ENCODE measurements around the gene C10orf67.

C10orf67 gene

DNA sequence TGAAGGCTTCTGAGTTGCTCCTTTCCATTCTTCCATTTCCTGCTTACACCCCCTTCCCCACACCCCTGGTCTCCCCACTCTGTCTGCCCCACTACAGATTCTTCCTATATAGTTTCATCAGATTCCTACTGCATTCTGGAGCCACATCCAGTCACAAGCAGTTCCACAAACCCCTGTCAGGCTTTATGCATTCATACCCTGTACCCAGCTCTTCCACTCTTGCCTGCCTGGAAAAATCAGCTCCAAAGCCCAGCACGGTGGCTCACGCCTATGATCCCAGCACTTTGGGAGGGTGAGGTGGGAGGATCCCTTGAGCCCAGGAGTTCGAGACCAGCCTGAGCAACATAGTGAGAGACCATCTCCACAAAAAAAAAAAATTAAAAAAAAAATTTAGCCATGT is 60.4 kb downstream of the C10orf67 start:
- no peaks in the 10 kb centered on the region for H3K4me1 ChIP-seq (ENCODE audit: control insufficient read depth, low read length)
- no peak for TF ChIP-seq EZH2phosphoT487 (IDR thresholded peaks at IDR 0.05; ENCODE audit: borderline replicate concordance, low read length)
- TF ChIP-seq, protein P1, sequence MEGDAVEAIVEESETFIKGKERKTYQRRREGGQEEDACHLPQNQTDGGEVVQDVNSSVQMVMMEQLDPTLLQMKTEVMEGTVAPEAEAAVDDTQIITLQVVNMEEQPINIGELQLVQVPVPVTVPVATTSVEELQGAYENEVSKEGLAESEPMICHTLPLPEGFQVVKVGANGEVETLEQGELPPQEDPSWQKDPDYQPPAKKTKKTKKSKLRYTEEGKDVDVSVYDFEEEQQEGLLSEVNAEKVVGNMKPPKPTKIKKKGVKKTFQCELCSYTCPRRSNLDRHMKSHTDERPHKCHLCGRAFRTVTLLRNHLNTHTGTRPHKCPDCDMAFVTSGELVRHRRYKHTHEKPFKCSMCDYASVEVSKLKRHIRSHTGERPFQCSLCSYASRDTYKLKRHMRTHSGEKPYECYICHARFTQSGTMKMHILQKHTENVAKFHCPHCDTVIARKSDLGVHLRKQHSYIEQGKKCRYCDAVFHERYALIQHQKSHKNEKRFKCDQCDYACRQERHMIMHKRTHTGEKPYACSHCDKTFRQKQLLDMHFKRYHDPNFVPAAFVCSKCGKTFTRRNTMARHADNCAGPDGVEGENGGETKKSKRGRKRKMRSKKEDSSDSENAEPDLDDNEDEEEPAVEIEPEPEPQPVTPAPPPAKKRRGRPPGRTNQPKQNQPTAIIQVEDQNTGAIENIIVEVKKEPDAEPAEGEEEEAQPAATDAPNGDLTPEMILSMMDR (IDR thresholded peaks at IDR 0.05; ENCODE audit: low read depth, low read length, poor library complexity, severe bottlenecking) = no peak
- H3K9me3 ChIP-seq (ENCODE audit: control insufficient read depth, insufficient read depth, low read length) = no peaks in the 10 kb centered on the region
- H3K79me2 ChIP-seq (ENCODE audit: control insufficient read depth, low read length) = no peaks in the 10 kb centered on the region
- no peaks in the 10 kb centered on the region for H3K9me2 ChIP-seq (replicated peaks; ENCODE audit: control insufficient read depth, low read length)
- H3K36me3 ChIP-seq (ENCODE audit: control insufficient read depth, low read length) = no peaks in the 10 kb centered on the region
- no peaks in the 10 kb centered on the region for H4K20me1 ChIP-seq (ENCODE audit: control insufficient read depth, insufficient read depth, low read depth, low read length)
- peaks cover 5% of the 10 kb centered on the region; the same call in 1 of the 2 replicates for H3K27me3 ChIP-seq (ENCODE audit: control insufficient read depth, low read length)
- no peaks in the 10 kb centered on the region for H3F3A ChIP-seq (ENCODE audit: control insufficient read depth, insufficient read depth)
- no peak overlapping the region for H3K4me3 ChIP-seq (ENCODE audit: low read length)
- H3K27ac ChIP-seq (ENCODE audit: low read depth, low read length) = no peak overlapping the region
- no peak overlapping the region for H3K4me2 ChIP-seq (ENCODE audit: low read length)

DNA sequence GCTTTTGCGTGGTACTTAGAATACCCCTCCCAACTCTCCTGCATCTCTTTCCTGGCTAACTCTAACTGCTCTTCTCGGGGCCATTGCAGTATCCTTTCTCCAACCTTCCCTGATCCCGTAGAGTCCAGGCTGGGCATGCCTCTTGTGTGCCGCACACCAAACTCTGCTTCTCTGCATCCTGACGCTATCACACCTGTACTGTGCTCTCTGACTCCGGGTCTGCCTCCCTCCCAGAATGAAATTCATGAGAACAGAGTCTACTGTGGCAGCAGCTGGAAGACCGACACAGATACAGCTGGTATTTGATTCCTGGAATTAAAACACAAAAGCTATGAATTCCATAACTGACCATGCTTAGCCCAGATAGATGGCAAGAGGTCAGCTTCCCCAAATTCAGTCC is 60.9 kb downstream of the C10orf67 start:
- Histone ChIP-seq H3K79me2 (ENCODE audit: control insufficient read depth, low read length) (no peaks in the 10 kb centered on the region), H3K4me3 (ENCODE audit: low read length) (no peak overlapping the region), H3K9me2 (replicated peaks; ENCODE audit: control insufficient read depth, low read length) (no peaks in the 10 kb centered on the region), H3K27ac (ENCODE audit: low read depth, low read length) (no peak overlapping the region), H3K4me2 (ENCODE audit: low read length) (no peak overlapping the region), H3K4me1 (ENCODE audit: control insufficient read depth, low read length) (no peaks in the 10 kb centered on the region), H3K9me3 (ENCODE audit: control insufficient read depth, insufficient read depth, low read length) (no peaks in the 10 kb centered on the region), H3F3A (ENCODE audit: control insufficient read depth, insufficient read depth) (no peaks in the 10 kb centered on the region), H4K20me1 (ENCODE audit: control insufficient read depth, insufficient read depth, low read depth, low read length) (no peaks in the 10 kb centered on the region), H3K36me3 (ENCODE audit: control insufficient read depth, low read length) (no peaks in the 10 kb centered on the region), H3K27me3 (ENCODE audit: control insufficient read depth, low read length) (peaks cover 5% of the 10 kb centered on the region; the same call in 1 of the 2 replicates)
- TF ChIP-seq EZH2phosphoT487 (IDR thresholded peaks at IDR 0.05; ENCODE audit: borderline replicate concordance, low read length) = no peak
- TF ChIP-seq, protein P1 (IDR thresholded peaks at IDR 0.05; ENCODE audit: low read depth, low read length, poor library complexity, severe bottlenecking) = no peak

DNA sequence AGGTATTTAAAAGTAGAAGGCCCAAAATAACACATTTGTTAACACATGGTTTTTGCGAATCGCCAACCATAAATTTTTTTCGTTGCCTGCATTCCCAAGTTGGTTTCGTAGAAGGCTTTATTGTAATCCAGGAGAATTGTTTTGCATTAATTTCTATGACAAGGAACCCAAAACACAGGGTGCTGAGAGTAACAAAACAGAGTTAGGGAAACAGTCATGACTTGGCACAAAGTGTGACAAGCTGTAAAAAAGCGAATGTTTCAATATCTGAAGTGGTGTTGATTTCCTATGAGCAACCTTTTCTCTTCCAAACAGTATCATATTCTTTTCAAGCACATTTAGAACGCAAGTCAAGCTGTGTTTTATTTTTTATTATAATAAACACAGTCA is 63.6 kb downstream of the C10orf67 start:
- H4K20me1 ChIP-seq (ENCODE audit: control insufficient read depth, insufficient read depth, low read depth, low read length) = no peaks in the 10 kb centered on the region
- H3K27ac ChIP-seq (ENCODE audit: low read depth, low read length) = no peak overlapping the region
- H3K4me1 ChIP-seq (ENCODE audit: control insufficient read depth, low read length) = no peaks in the 10 kb centered on the region
- no peaks in the 10 kb centered on the region for H3K36me3 ChIP-seq (ENCODE audit: control insufficient read depth, low read length)
- H3K9me3 ChIP-seq (ENCODE audit: control insufficient read depth, insufficient read depth, low read length) = no peaks in the 10 kb centered on the region
- peaks cover 5% of the 10 kb centered on the region; the same call in 1 of the 2 replicates for H3K27me3 ChIP-seq (ENCODE audit: control insufficient read depth, low read length)
- TF ChIP-seq, protein P1 (IDR thresholded peaks at IDR 0.05; ENCODE audit: low read depth, low read length, poor library complexity, severe bottlenecking) = no peak
- no peak for TF ChIP-seq EZH2phosphoT487 (IDR thresholded peaks at IDR 0.05; ENCODE audit: borderline replicate concordance, low read length)
- H3K4me3 ChIP-seq (ENCODE audit: low read length) = no peak overlapping the region
- H3K79me2 ChIP-seq (ENCODE audit: control insufficient read depth, low read length) = no peaks in the 10 kb centered on the region
- H3K4me2 ChIP-seq (ENCODE audit: low read length) = no peak overlapping the region
- H3K9me2 ChIP-seq (replicated peaks; ENCODE audit: control insufficient read depth, low read length) = no peaks in the 10 kb centered on the region
- H3F3A ChIP-seq (ENCODE audit: control insufficient read depth, insufficient read depth) = no peaks in the 10 kb centered on the region
